RCC 7860 (cell line): ENCODE results near the gene MDGA2.
A peak's percentile ranks its signal among the peaks of the same experiment; 100 is the strongest.
"Not testable (repeated sequence)": the region's sequence is repeated elsewhere in the genome, so short reads cannot be mapped to it uniquely, and the experiment has no call there.

Experiments
- DNase-seq: peaks from one replicate; pipeline ENCODE4 v3.0.0-alpha.2; 2015; ENCODE audit warnings: low spot score
- FAIRE-seq: peaks from 2 replicates; lab custom pipeline; 2012; peaks lifted over from hg19 to GRCh38; lab: Jason Lieb, UNC

The MDGA2 gene

GRCh38 chr14:47353186-47353585 lies 322.2 kb downstream of the MDGA2 start:
- DNase-seq = no peak
- no peak for FAIRE-seq

DNA sequence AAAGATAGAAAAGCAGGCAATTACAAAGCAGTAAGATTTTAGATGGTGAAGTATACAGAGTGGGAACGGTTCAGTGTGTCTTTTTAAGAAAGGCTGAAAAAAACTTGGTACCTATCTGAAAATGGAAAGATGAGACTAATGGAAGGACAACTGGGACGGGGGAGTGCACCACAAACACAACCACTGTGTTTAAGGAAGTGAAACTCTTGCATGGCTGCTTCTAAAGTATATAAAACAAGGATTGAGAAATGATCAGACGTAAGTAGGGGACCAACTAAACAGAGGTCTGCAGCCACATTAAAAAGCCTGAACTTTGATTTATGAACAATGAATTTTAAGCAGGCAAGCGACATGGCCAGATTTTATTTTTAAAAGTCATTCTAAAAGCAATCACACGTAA lies 328.6 kb downstream of the MDGA2 start:
- DNase-seq = no peak
- FAIRE-seq = no peak

DNA sequence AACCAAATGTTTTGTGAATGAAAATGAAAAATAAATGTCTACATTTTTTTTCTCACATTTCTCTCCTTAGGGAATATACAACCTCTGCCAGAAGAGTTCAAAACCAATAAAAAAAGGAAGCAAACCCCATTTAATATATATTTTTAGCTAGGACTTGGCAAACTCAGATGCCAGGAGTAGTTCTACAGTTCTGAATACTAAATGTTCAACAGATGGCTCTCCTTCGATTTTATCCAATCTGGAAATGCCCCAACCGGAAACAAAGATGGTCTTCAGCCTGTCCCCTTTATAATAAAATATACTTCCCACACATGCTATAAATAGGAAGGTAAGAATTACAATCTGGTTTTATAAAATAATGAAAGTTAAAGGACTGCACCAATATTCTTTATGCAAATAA lies 330.4 kb downstream of the MDGA2 start:
- no peak for DNase-seq
- no peak for FAIRE-seq

DNA sequence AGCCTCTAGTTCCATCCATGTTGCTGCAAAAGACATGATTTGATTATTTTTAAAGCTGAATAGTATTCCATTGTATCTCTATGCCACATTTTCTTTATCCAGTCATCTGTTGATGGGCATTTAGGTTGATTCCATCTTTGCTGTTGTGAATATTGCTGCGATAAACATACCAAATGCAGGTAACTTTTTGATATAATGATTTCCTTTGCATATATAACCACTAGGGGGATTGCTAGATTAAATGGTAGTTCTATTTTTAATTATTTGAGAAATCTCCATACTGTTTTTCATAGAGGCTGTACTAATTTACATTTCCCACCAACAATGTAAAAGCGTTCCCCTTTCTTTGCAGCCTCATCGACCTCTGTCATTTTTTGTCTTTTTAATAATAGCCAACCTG lies 342.5 kb downstream of the MDGA2 start:
- DNase-seq (no peak), FAIRE-seq (no peak)

DNA sequence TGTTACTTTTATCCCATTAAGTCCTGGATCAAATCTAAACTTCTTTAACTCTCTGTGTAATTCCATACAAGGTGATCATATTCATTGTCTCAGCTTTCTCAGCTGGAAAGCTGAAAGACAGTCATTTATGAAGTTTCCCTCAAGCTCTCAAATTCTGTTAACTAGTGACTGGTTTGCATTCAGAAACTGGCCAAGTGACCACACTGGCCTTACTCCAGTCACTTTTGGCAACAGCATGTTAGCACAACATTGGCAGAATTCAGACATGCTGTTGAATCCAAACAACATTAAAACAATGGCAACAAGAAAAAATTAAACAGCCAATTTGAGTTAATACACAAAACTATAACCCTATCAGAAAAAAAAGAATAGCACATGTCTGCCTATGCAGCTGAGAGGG lies 343.3 kb downstream of the MDGA2 start:
- FAIRE-seq (no peak), DNase-seq (no peak)

DNA sequence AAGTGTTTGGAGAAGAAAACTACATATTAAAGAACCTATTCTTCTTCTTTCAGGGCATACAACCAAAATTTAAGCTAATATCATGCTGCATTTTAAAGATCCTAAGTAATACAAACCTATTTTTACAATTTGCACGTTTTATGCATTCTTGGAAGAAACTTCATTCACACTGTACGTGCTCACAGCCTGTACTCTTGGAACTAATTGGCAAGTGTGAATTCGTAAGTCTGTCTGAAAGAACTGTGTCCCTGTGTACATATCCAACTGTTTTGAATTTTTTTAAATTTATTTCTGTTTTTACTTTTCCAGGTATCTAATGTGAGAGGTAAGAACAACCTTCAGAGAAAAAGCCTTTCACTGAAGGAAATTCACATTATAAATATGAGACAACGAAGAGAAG lies 347.0 kb downstream of the MDGA2 start:
- FAIRE-seq = no peak
- no peak for DNase-seq

DNA sequence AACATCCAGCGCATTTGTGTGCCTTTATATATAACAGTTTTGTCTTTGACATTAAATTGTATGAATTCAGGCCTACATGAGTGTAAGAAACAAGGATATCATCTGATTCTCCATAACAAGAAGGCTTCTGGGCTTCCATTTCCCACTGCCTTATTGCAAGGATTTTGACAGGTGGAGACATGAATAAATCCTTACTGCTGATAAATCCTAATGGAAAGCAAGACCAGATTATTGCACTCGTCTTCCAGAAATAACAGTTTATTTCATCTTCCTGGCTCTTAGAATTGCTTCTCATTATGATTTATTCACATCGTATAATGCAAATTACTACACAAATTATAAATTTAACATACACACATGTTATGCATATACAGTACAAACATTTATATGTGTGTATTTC lies 348.1 kb downstream of the MDGA2 start:
- FAIRE-seq (no peak), DNase-seq (no peak)

GRCh38 chr14:47322751-47323150 lies 352.7 kb downstream of the MDGA2 start:
- no peak for FAIRE-seq
- no peak for DNase-seq

DNA sequence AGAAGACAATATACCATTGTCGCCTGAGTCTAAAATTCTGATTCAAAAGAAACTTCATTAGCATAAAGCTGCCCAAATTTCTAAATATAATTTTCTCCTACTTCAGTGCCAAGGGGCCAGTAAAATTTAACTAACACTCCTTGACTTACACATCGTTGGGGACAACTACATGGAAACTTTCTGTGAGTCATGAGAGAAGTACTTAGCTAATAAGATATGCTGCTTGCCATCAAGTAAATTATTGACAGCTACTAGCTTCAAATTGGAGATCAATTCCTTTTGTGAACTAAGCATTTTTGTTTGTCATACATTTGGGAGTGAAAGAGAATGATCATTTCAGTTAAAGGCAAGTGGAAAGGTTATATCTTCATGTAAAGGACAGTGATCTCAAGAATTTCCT lies 373.3 kb downstream of the MDGA2 start:
- FAIRE-seq = peak; percentile 72

DNA sequence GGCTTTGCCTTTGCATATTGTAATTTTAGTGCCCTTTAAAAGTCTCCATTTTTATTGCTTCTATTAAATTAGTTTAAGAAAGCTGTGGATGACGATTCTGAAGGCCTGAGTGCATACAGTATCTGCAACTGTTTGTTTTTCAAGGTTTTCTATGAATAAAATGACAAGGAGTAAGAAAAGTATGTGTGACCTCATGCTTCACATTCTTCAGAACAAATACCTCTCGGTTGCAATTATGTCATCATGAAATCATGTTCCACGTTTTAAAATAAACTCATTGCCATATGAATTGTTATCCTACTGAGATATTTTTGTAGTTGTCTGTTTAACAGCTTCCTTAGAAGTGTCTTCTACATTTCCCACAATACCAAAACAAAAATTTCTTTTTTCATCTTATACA lies 374.6 kb downstream of the MDGA2 start:
- DNase-seq (peak; percentile 34), FAIRE-seq (no peak)

More for the DNA sequence above, 373.3 kb downstream of the MDGA2 start:
- peak; percentile 22 for DNase-seq

DNA sequence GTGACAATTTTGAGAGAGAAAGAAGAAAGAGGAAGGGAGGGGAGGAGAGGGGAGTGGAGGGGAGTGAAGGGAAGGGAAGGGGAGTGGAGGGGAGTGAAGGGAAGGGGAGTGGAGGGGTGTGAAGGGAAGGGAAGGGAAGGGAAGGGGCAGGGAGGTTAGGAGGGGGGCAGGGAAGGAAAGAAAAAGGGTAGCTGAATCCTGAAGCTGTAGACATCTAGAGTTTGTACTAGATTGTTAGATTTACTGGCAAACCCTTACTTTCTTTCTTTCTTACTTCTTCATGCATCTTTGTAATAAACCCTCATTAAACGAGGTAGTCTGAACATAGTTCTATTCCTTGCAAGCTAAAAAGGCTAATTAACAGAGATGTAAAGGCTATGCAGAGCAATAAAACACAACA lies 378.0 kb downstream of the MDGA2 start:
- no peak for DNase-seq
- no peak for FAIRE-seq

DNA sequence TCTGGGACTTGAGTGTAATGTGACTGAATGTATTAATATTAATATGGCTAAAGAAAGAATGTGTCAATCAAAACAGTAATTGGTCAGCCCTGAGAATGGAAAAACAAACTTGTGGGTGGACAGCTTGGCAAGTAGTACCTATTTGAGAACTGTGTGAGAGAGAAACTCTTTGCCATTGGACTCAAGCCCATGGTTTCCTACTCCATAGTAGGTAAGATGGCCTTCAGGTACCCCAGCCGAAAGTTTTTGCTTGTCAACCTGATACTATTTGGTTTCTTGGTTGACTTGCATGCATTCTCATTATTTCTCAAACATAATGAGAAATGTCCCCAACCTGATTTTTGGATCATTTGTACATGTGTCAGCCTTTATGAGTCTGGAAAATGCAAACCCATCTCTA lies 391.1 kb downstream of the MDGA2 start:
- DNase-seq = no peak
- FAIRE-seq = no peak

DNA sequence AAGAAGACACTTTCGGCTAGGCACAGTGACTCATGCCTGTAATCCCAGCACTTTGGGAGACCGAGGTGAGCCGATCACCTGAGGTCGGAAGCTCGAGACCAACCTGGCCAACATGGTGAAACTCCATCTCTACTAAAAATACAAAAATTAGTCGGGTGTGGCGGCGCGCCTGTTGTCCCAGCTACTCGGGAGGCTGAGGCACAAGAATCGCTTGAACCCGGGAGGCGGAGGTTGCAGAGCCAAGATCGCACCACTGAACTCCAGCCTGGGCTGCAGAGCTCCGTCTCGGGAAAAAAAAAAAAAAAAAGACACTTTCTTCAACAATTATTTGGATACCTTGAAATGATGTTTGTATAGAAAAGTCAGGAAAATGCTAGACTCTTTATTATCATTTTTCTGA lies 393.6 kb downstream of the MDGA2 start:
- FAIRE-seq, DNase-seq: not testable (repeated sequence)

GRCh38 chr14:47278233-47278842 lies 397.1 kb downstream of the MDGA2 start:
- DNase-seq (peak; percentile 4), FAIRE-seq (no peak)

- FAIRE-seq (no peak), DNase-seq (no peak)
Observed at GRCh38 chr14:47277703-47278102, 397.7 kb downstream of the MDGA2 start.

DNA sequence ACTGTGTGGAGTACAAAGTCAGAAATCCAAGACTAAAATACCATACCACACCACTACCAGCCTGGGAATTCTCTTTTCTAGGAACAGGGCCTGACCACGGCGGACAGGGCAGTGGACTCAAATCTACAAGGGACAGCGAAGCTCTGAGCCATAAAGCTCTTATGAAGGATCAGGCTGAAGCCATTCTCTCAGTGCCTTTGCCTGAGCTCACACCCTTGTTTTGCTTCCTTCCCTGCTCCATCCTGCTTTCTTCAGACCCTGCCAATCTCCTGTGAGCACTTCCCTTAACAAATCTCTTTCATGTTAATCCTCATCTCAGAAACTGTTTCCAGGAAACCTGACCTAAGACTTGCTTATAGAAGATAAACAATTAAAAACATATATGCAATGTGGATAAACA lies 398.5 kb downstream of the MDGA2 start:
- DNase-seq (no peak), FAIRE-seq (no peak)

DNA sequence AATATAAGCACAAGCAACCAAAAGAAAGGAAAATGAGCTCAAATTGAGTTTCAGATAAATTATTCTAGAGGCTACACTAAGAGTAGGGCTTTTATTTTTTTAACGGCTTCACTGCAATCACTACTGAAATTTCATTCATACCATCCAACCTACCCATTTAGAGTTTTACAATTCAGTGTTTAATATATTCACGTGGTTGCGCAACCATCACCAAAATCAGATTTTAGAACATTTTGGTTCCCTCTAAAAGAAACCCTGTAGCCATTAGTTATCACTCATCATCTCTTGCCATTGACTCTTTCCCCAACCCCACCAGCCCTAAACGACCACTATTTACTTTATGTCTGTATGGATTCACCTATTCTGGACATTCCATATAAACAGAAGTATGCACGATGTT lies 401.5 kb downstream of the MDGA2 start:
- DNase-seq (no peak), FAIRE-seq (no peak)

- no peak for DNase-seq
- FAIRE-seq = no peak
Observed at GRCh38 chr14:47270715-47271114, 404.7 kb downstream of the MDGA2 start.

GRCh38 chr14:47269756-47270492 lies 405.5 kb downstream of the MDGA2 start:
- FAIRE-seq = no peak
- DNase-seq = no peak

- no peak for FAIRE-seq
- no peak for DNase-seq
Observed at GRCh38 chr14:47264842-47265241, 410.6 kb downstream of the MDGA2 start.

GRCh38 chr14:47262801-47263200 lies 412.6 kb downstream of the MDGA2 start:
- FAIRE-seq = no peak
- no peak for DNase-seq

DNA sequence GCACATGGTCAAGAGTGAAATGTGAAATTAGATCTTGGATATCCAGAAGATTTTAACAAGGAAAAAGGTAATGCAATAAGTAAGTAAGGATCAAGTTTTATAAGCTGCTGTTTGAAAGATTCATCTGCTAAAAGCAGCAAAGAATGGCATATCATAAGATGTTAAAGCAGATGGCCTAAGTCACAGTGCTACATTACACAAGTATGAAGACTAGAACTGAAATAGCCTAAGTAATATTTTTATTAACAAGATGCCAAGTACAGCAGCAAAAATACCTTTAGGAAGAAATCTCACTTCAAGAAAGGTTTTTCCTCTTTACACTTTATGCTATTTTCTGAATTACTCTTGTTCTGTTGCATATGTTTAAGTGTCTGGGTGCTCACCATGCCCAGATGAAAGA lies 414.1 kb downstream of the MDGA2 start:
- no peak for FAIRE-seq

GRCh38 chr14:47259796-47260195 lies 415.6 kb downstream of the MDGA2 start:
- FAIRE-seq = no peak
- DNase-seq = no peak

More for the DNA sequence above, 414.1 kb downstream of the MDGA2 start:
- DNase-seq = no peak
